Measurements from ENCODE around the gene MYB.

- TF ChIP-seq POLR2A (IDR thresholded peaks at IDR 0.05; ENCODE audit: low read depth, low read length) (no peak), TAF1 (IDR thresholded peaks at IDR 0.05; ENCODE audit: low read depth, low read length) (no peak), PAX5 (IDR thresholded peaks at IDR 0.05; ENCODE audit: insufficient read depth, low read length, severe bottlenecking) (no peak), POU2F2 (IDR thresholded peaks at IDR 0.05; ENCODE audit: low read depth, low read length) (no peak), POLR2AphosphoS5 (IDR thresholded peaks at IDR 0.05; ENCODE audit: low read depth, low read length) (no peak)
Observed at GRCh38 chr6:135176058-135176457, 5.0 kb upstream of the MYB start.
